Activated B cell treated with CpG ODN at 0.5 μM for 24 hours (primary cell): ENCODE results near the gene RLF. TPM values are rescaled to one million over a fixed set of nuclear protein-coding genes. Genes with fewer than 3 reads are reported as not detected.

Experiments used
- ATAC-seq: fragments of 200-7000 bp; cut with Tn5 transposase; one replicate; pipeline ENCODE4 v1.10.0; 2021; ENCODE audit warnings: low read depth, mild to moderate bottlenecking, moderate library complexity
- CTCF ChIA-PET: fragments of 350-600 bp; sonication (Branson Sonifier 250); formaldehyde crosslinking; loops from one replicate; lab custom pipeline; 2021; ENCODE audit warnings: antibody characterized with exemption; lab: Charles Lee
- POLR2A ChIA-PET: fragments of 350-600 bp; sonication (Branson Sonifier 250); formaldehyde crosslinking; loops from one replicate; lab custom pipeline; 2021; ENCODE audit warnings: antibody characterized with exemption; lab: Charles Lee
- DNase-seq: peaks from one replicate; pipeline ENCODE4 v3.0.0; 2022
- H3K27ac Mint-ChIP-seq: one replicate; pipeline ENCODE4 v1.8.0; 2020; ENCODE audit warnings: mixed read lengths
- H3K27me3 Mint-ChIP-seq: one replicate; pipeline ENCODE4 v1.8.0; 2021; ENCODE audit warnings: mixed read lengths
- H3K36me3 Mint-ChIP-seq: one replicate; pipeline ENCODE4 v1.8.0; 2021; ENCODE audit warnings: low read depth, mixed read lengths
- H3K4me1 Mint-ChIP-seq: one replicate; pipeline ENCODE4 v1.8.0; 2021; ENCODE audit warnings: mixed read lengths
- H3K4me3 Mint-ChIP-seq: one replicate; pipeline ENCODE4 v1.8.0; 2020; ENCODE audit warnings: mild to moderate bottlenecking, mixed read lengths
- H3K9me3 Mint-ChIP-seq: one replicate; pipeline ENCODE4 v1.8.0; 2020; ENCODE audit warnings: mixed read lengths
- intact Hi-C: fragments of 100-400 bp; cut with micrococcal nuclease; formaldehyde crosslinking; loops from one replicate; pipeline ENCODE4 v1.15.1; 2024
- total RNA-seq: library from RNA; stranded (reverse); gene quantifications from 2 replicates; pipeline ENCODE4 v1.2.3, GENCODE V29; 2022
- TF ChIP-seq, protein P1 (sequence below): fragments of 200-600 bp; IDR thresholded peaks from one replicate; pipeline ENCODE4 v1.8.0; 2022; ENCODE audit warnings: antibody characterized with exemption, mild to moderate bottlenecking

Gene RLF
- total RNA-seq, 1 donor from 2014 or later, result 19.2 TPM

GRCh38 chr1:40257313-40257687 is 96.1 kb downstream of the RLF start:
- CTCF ChIA-PET, result interaction anchor here (1.8 kb wide), 1 partner anchor 147 kb away, joined by 4 read pairs; no protein-coding TSS in a partner anchor
- TF ChIP-seq, protein P1, sequence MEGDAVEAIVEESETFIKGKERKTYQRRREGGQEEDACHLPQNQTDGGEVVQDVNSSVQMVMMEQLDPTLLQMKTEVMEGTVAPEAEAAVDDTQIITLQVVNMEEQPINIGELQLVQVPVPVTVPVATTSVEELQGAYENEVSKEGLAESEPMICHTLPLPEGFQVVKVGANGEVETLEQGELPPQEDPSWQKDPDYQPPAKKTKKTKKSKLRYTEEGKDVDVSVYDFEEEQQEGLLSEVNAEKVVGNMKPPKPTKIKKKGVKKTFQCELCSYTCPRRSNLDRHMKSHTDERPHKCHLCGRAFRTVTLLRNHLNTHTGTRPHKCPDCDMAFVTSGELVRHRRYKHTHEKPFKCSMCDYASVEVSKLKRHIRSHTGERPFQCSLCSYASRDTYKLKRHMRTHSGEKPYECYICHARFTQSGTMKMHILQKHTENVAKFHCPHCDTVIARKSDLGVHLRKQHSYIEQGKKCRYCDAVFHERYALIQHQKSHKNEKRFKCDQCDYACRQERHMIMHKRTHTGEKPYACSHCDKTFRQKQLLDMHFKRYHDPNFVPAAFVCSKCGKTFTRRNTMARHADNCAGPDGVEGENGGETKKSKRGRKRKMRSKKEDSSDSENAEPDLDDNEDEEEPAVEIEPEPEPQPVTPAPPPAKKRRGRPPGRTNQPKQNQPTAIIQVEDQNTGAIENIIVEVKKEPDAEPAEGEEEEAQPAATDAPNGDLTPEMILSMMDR, result no peak
- peaks cover 35% of the 10 kb centered on the region for H3K4me1 Mint-ChIP-seq
- H3K27ac Mint-ChIP-seq, result peak overlapping the region; percentile 99
- peaks cover 33% of the 10 kb centered on the region for H3K36me3 Mint-ChIP-seq
- POLR2A ChIA-PET, result interaction anchor here (0.6 to 2.8 kb wide), 21 partner anchors 12 to 434 kb away, joined by 3 to 26 read pairs (median 5); partner anchors contain the start of genes NFYC, RLF, SMAP2 and ZFP69
- DNase-seq (no peak), ATAC-seq (no peak)
- H3K27me3 Mint-ChIP-seq, result no peaks in the 10 kb centered on the region
- peak overlapping the region; percentile 96 for H3K4me3 Mint-ChIP-seq
- no peaks in the 10 kb centered on the region for H3K9me3 Mint-ChIP-seq
- intact Hi-C loops, result loop anchor here (5.0 kb wide), 1 partner anchor 145 kb away; no protein-coding TSS in a partner anchor

DNA sequence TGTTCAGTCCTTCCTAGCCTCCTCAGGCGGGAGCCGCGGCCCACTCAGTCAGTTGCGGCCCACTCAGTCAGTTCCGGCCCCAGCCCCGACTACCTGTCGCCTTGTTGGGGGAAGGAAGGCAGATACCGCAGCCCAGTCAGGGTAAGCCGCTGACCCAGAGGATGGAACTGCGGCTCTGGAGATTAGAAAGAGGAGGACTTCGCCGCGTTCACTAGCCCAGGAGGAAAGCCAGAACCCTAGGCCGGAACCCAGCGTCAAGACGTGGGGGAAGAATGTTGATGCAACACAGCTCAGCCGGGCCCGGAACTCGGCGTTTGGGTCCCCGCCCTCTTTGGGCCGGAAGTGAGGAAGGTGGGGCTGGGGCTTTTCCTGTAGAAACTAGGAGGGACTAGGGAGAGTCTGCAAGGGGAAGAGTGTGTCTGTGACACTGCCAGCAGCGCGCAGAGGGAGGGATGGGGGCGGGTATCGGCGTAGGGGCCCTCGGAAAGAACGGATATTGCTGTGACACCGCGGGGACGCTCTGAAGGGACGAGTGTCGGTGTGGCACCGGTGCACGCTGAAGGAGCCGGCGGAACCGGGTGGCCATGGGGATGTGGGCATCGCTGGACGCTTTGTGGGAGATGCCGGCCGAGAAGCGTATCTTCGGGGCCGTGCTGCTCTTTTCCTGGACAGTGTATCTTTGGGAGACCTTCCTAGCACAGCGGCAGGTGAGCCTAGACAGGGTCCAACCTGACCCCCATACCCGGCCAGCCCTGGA is 96.7 kb downstream of the RLF start, which contains the start of gene ZMPSTE24:
Gene ZMPSTE24, plus strand, starts transcription at position 549 of the 757 bp plus-strand sequence. Its CDS starts 36 bp downstream, at position 585.
- DNase-seq (peak; percentile 89), ATAC-seq (peak; percentile 95)
- Mint-ChIP-seq H3K36me3 (peaks cover 37% of the 10 kb centered on the region), H3K27me3 (no peaks in the 10 kb centered on the region), H3K9me3 (no peaks in the 10 kb centered on the region), H3K27ac (peak within 1 kb of the TSS; percentile 99), H3K4me3 (peak within 1 kb of the TSS; percentile 96), H3K4me1 (peaks cover 38% of the 10 kb centered on the region)
- ChIA-PET CTCF (interaction anchor here (1.8 kb wide), 1 partner anchor 147 kb away, joined by 4 read pairs; no protein-coding TSS in a partner anchor), POLR2A (interaction anchor here (0.6 to 2.8 kb wide), 22 partner anchors 12 to 434 kb away, joined by 3 to 26 read pairs (median 5); partner anchors contain the start of genes CAP1, NFYC, RLF and SMAP2)
- intact Hi-C loops, result loop anchor here (1.0 to 5.0 kb wide), 12 partner anchors 17 to 433 kb away; partner anchors contain the start of genes CAP1, NFYC, PPT1 and RLF
- TF ChIP-seq, protein P1, result no peak

GRCh38 chr1:40258445-40258769 is 97.2 kb downstream of the RLF start:
- peaks cover 42% of the 10 kb centered on the region for H3K36me3 Mint-ChIP-seq
- H3K27me3 Mint-ChIP-seq, result no peaks in the 10 kb centered on the region
- intact Hi-C loops, result loop anchor here (1.0 to 5.0 kb wide), 12 partner anchors 17 to 433 kb away; partner anchors contain the start of genes CAP1, NFYC, PPT1 and RLF
- ChIA-PET POLR2A (interaction anchor here (0.7 to 2.8 kb wide), 14 partner anchors 16 to 433 kb away, joined by 3 to 26 read pairs (median 7); partner anchors contain the start of genes CAP1, NFYC, RLF and SMAP2), CTCF (interaction anchor here (1.8 kb wide), 1 partner anchor 146 kb away, joined by 4 read pairs; no protein-coding TSS in a partner anchor)
- TF ChIP-seq, protein P1, result no peak
- H3K9me3 Mint-ChIP-seq, result no peaks in the 10 kb centered on the region
- H3K4me3 Mint-ChIP-seq, result peak overlapping the region; percentile 96
- H3K4me1 Mint-ChIP-seq, result peaks cover 38% of the 10 kb centered on the region
- DNase-seq, result no peak
- peak overlapping the region; percentile 99 for H3K27ac Mint-ChIP-seq
- no peak for ATAC-seq

DNA sequence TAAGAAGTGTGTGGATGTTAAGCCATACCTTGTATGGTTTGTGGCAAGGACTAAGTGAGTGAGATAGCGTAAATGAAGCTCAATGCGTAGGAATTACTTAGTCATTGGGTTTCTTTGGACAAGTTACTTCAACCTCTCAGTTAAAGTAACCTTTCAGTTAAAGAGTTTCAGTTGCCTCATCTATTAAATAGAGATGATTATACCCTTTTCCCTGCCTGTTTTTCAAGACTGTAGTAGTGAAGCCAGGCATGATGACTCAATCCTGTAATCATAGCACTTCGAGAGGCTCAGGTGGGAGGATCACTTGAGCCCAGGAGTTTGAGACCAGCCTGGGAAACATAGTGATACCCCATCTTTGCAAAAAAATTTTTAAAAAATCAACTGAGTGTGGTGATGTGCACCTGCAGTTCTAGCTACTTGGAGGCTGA is 103.2 kb downstream of the RLF start:
- CTCF ChIA-PET, result no interaction called here
- Mint-ChIP-seq H3K36me3 (peaks cover 65% of the 10 kb centered on the region), H3K4me1 (peaks cover 13% of the 10 kb centered on the region)

More for the DNA sequence above, 103.2 kb downstream of the RLF start:
- intact Hi-C loops, result no loop called here
- ATAC-seq (no peak), DNase-seq (no peak)
- POLR2A ChIA-PET, result no interaction called here
- no peaks in the 10 kb centered on the region for H3K9me3 Mint-ChIP-seq
- TF ChIP-seq, protein P1, result no peak
- no peak overlapping the region for H3K4me3 Mint-ChIP-seq
- H3K27me3 Mint-ChIP-seq, result no peaks in the 10 kb centered on the region
- no peak overlapping the region for H3K27ac Mint-ChIP-seq
